ENCODE measurements around the gene ENTPD6. TPM values are rescaled to one million over a fixed set of nuclear protein-coding genes. Genes with fewer than 3 reads are reported as not detected.

Gene ENTPD6
- total RNA-seq, 8 experiments from 2014 or later: 37.7 to 58.2 (median 53.1) TPM

GRCh38 chr20:25214819-25215218, 19.3 kb downstream of the ENTPD6 start:
- whole genome bisulfite sequencing, 10 experiments: 60 to 100% (median 100%) methylated on average over 1 to 2 of the region's 7 CpGs; no CpG with 5 or more reads in 3 of the 10 experiments
- ATAC-seq (replicated peaks in 6 of 8): peak in 1 of 8 experiments; percentile 51

GRCh38 chr20:25215521-25215920, 20.0 kb downstream of the ENTPD6 start:
- no peaks in the 10 kb centered on the region for H3K4me1 ChIP-seq (replicated peaks in 1 of 2)
- no peak for ATAC-seq (replicated peaks in 6 of 8)
- no peak overlapping the region for H3K27ac ChIP-seq
- H3K4me3 ChIP-seq: no peak overlapping the region
- WGBS, 10 experiments: 93 to 100% (median 100%) methylated on average over 1 to 7 of the region's 10 CpGs; no CpG with 5 or more reads in 5 of the 10 experiments
- in situ Hi-C loops (cut with MboI; ENCODE audit: low pct_unique_long_range_greater_than_20kb in 2 of 9, low sequenced_read_pairs in 9 of 9, unreplicated experiment in 9 of 9): no loop called here

More at GRCh38 chr20:25214819-25215218, 19.3 kb downstream of the ENTPD6 start:
- Histone ChIP-seq H3K27ac (no peak overlapping the region), H3K4me3 (no peak overlapping the region), H3K4me1 (replicated peaks in 1 of 2) (no peaks in the 10 kb centered on the region)
- in situ Hi-C loops (cut with MboI; ENCODE audit: low pct_unique_long_range_greater_than_20kb in 2 of 9, low sequenced_read_pairs in 9 of 9, unreplicated experiment in 9 of 9): no loop called here

GRCh38 chr20:25216199-25216945, 20.9 kb downstream of the ENTPD6 start:
- H3K4me3 ChIP-seq: no peak overlapping the region
- no peak overlapping the region for H3K27ac ChIP-seq
- in situ Hi-C loops (cut with MboI; ENCODE audit: low pct_unique_long_range_greater_than_20kb in 2 of 9, low sequenced_read_pairs in 9 of 9, unreplicated experiment in 9 of 9): no loop called here
- H3K4me1 ChIP-seq (replicated peaks in 1 of 2): no peaks in the 10 kb centered on the region
- WGBS, 10 experiments: 80 to 100% (median 96%) methylated on average over 1 to 4 of the region's 16 CpGs; no CpG with 5 or more reads in 5 of the 10 experiments
- no peak for ATAC-seq (replicated peaks in 6 of 8)

- no peak for ATAC-seq (replicated peaks in 6 of 8)
Observed at GRCh38 chr20:25217161-25218108, 21.9 kb downstream of the ENTPD6 start.

GRCh38 chr20:25218109-25218486, 22.6 kb downstream of the ENTPD6 start:
- Histone ChIP-seq H3K4me1 (replicated peaks in 1 of 2) (peaks cover 4 to 10% of the 10 kb centered on the region in 2 donors), H3K27ac (no peak overlapping the region), H3K4me3 (no peak overlapping the region)
- WGBS, 10 experiments: 65 to 100% (median 90%) methylated on average over 1 to 6 of the region's 8 CpGs; no CpG with 5 or more reads in 3 of the 10 experiments
- no peak for ATAC-seq (replicated peaks in 6 of 8)
- in situ Hi-C loops (cut with MboI; ENCODE audit: low pct_unique_long_range_greater_than_20kb in 2 of 9, low sequenced_read_pairs in 9 of 9, unreplicated experiment in 9 of 9): no loop called here

More at GRCh38 chr20:25217161-25218108, 21.9 kb downstream of the ENTPD6 start:
- Histone ChIP-seq H3K27ac (no peak overlapping the region), H3K4me3 (no peak overlapping the region), H3K4me1 (replicated peaks in 1 of 2) (peaks cover 0 to 4% of the 10 kb centered on the region in 2 donors)
- 85 to 100% (median 94%) methylated on average over 1 to 13 of the region's 21 CpGs; no CpG with 5 or more reads in 1 of the 10 experiments for WGBS, 10 experiments
- in situ Hi-C loops (cut with MboI; ENCODE audit: low pct_unique_long_range_greater_than_20kb in 2 of 9, low sequenced_read_pairs in 9 of 9, unreplicated experiment in 9 of 9): no loop called here

- Histone ChIP-seq H3K4me3 (no peak overlapping the region), H3K27ac (no peak overlapping the region), H3K4me1 (replicated peaks in 1 of 2) (peaks cover 6 to 14% of the 10 kb centered on the region in 2 donors)
- WGBS, 10 experiments: no CpG with 5 or more reads among the region's 12 CpGs
- no peak for ATAC-seq (replicated peaks in 6 of 8)
- in situ Hi-C loops (cut with MboI; ENCODE audit: low pct_unique_long_range_greater_than_20kb in 2 of 9, low sequenced_read_pairs in 9 of 9, unreplicated experiment in 9 of 9): no loop called here
Observed at GRCh38 chr20:25218492-25218891, 23.0 kb downstream of the ENTPD6 start.

- Histone ChIP-seq H3K4me3 (no peak overlapping the region), H3K27ac (no peak overlapping the region), H3K4me1 (replicated peaks in 1 of 2) (peaks cover 7 to 14% of the 10 kb centered on the region in 2 donors)
- in situ Hi-C loops (cut with MboI; ENCODE audit: low pct_unique_long_range_greater_than_20kb in 2 of 9, low sequenced_read_pairs in 9 of 9, unreplicated experiment in 9 of 9): no loop called here
- 80 to 100% methylated on average over 1 of the region's 7 CpGs; no CpG with 5 or more reads in 8 of the 10 experiments for WGBS, 10 experiments
- ATAC-seq (replicated peaks in 6 of 8): no peak
Observed at GRCh38 chr20:25219365-25219764, 23.9 kb downstream of the ENTPD6 start.

GRCh38 chr20:25220021-25220730, 24.7 kb downstream of the ENTPD6 start:
- no peak overlapping the region for H3K4me3 ChIP-seq
- in situ Hi-C loops (cut with MboI; ENCODE audit: low pct_unique_long_range_greater_than_20kb in 2 of 9, low sequenced_read_pairs in 9 of 9, unreplicated experiment in 9 of 9): no loop called here
- H3K4me1 ChIP-seq (replicated peaks in 1 of 2): peaks cover 7 to 14% of the 10 kb centered on the region in 2 donors
- ATAC-seq (replicated peaks in 6 of 8): peak in 1 of 8 experiments; percentile 27
- WGBS, 10 experiments: 40 to 100% (median 85%) methylated on average over 1 to 9 of the region's 16 CpGs; no CpG with 5 or more reads in 2 of the 10 experiments
- no peak overlapping the region for H3K27ac ChIP-seq

GRCh38 chr20:25220810-25221591, 25.5 kb downstream of the ENTPD6 start:
- no peak for ATAC-seq (replicated peaks in 6 of 8)
- in situ Hi-C loops (cut with MboI; ENCODE audit: low pct_unique_long_range_greater_than_20kb in 2 of 9, low sequenced_read_pairs in 9 of 9, unreplicated experiment in 9 of 9): no loop called here
- Histone ChIP-seq H3K4me1 (replicated peaks in 1 of 2) (peaks cover 7 to 14% of the 10 kb centered on the region in 2 donors), H3K4me3 (no peak overlapping the region), H3K27ac (no peak overlapping the region)
- whole genome bisulfite sequencing, 10 experiments: 60 to 100% (median 95%) methylated on average over 1 to 9 of the region's 15 CpGs; no CpG with 5 or more reads in 4 of the 10 experiments

GRCh38 chr20:25221592-25222460, 26.3 kb downstream of the ENTPD6 start:
- Histone ChIP-seq H3K4me1 (replicated peaks in 1 of 2) (peaks cover 7 to 16% of the 10 kb centered on the region in 2 donors), H3K27ac (peak overlapping the region in 1 of 2 donors; percentile 73), H3K4me3 (no peak overlapping the region)
- WGBS, 10 experiments: 60 to 100% (median 91%) methylated on average over 1 to 21 of the region's 29 CpGs; no CpG with 5 or more reads in 2 of the 10 experiments
- ATAC-seq (replicated peaks in 6 of 8): no peak
- in situ Hi-C loops (cut with MboI; ENCODE audit: low pct_unique_long_range_greater_than_20kb in 2 of 9, low sequenced_read_pairs in 9 of 9, unreplicated experiment in 9 of 9): no loop called here

- H3K27ac ChIP-seq: peak overlapping the region; percentile 63 to 73
- ATAC-seq (replicated peaks in 6 of 8): peak in 1 of 8 experiments; percentile 3
- peaks cover 11 to 21% of the 10 kb centered on the region in 2 donors for H3K4me1 ChIP-seq (replicated peaks in 1 of 2)
- WGBS, 10 experiments: 20 to 90% (median 80%) methylated on average over 1 to 2 of the region's 21 CpGs; no CpG with 5 or more reads in 6 of the 10 experiments
- in situ Hi-C loops (cut with MboI; ENCODE audit: low pct_unique_long_range_greater_than_20kb in 2 of 9, low sequenced_read_pairs in 9 of 9, unreplicated experiment in 9 of 9): no loop called here
- no peak overlapping the region for H3K4me3 ChIP-seq
Observed at GRCh38 chr20:25222461-25223178, 27.1 kb downstream of the ENTPD6 start.

Measured in motor neuron (in vitro differentiated cells).